ENCODE results near the gene OR5H2.

OR5H2 gene

GRCh38 chr3:98331329-98331728, 49.0 kb downstream of the OR5H2 start:
- no peak for ATAC-seq
- no peak for DNase-seq
